Measurements from ENCODE around the gene SLC12A1. TPM values are rescaled to one million over a fixed set of nuclear protein-coding genes. Genes with fewer than 3 reads are reported as not detected.

Gene SLC12A1
- total and polyA plus RNA-seq, 2 experiments from 2014 or later: 0.57 to 0.59 TPM

DNA sequence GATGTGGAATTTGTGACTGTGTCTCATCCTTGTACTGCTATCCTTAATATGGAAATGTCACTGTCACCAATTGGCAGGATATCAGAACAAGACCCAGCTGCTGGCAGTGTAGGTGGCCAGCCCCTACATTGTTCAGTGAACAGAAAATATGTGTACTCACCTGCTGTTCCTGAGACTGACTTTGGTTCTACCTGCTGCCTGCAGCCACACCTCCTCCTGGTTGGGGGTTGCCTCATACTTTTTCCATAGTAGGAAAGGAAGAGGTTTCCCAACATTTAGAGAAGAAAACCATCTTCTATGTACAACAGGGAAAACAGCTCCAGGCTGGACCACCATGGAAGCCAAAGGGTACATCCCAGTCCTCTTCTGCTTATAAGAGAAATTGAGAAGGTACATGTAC, 35.9 kb downstream of the SLC12A1 start:
- Mint-ChIP-seq H3K9me3 (no peaks in the 10 kb centered on the region), H3K27ac (no peak overlapping the region), H3K36me3 (ENCODE audit: low read depth) (no peaks in the 10 kb centered on the region), H3K27me3 (ENCODE audit: insufficient read depth, low read depth, poor library complexity) (no peaks in the 10 kb centered on the region), H3K4me1 (no peaks in the 10 kb centered on the region), H3K4me3 (no peak overlapping the region)
- Histone ChIP-seq H3K9me2 (ENCODE audit: insufficient read depth) (no peaks in the 10 kb centered on the region), H3K27me3 (ENCODE audit: insufficient read depth) (no peaks in the 10 kb centered on the region), H3K4me3 (no peak overlapping the region), H4K20me1 (replicated peaks; ENCODE audit: insufficient read depth) (no peaks in the 10 kb centered on the region), H3K4me2 (no peak overlapping the region), H3K79me2 (replicated peaks; ENCODE audit: insufficient read depth) (no peaks in the 10 kb centered on the region), H2AFZ (peak overlapping the region; percentile 38; the same call in 1 of the 2 replicates), H3K27ac (ENCODE audit: low read depth) (no peak overlapping the region), H3F3A (replicated peaks; ENCODE audit: low read depth) (no peaks in the 10 kb centered on the region), H3K4me1 (ENCODE audit: insufficient read depth) (no peaks in the 10 kb centered on the region), H3K36me3 (ENCODE audit: insufficient read depth) (no peaks in the 10 kb centered on the region)
- TF ChIP-seq CREB1 (CRISPR knock-in tag; IDR thresholded peaks at IDR 0.05; ENCODE audit: low read depth) (no peak), ZNF114 (CRISPR knock-in tag; IDR thresholded peaks at IDR 0.05) (no peak), EZH2phosphoT487 (IDR thresholded peaks at IDR 0.05; ENCODE audit: unreplicated experiment) (no peak), POLR2AphosphoS5 (IDR thresholded peaks at IDR 0.05; ENCODE audit: low read depth) (no peak), EZH2 (IDR thresholded peaks at IDR 0.05; ENCODE audit: low read depth, unreplicated experiment) (no peak), ZNF331 (CRISPR knock-in tag; IDR thresholded peaks at IDR 0.05; ENCODE audit: low read depth) (no peak)
- TF ChIP-seq, protein P1, sequence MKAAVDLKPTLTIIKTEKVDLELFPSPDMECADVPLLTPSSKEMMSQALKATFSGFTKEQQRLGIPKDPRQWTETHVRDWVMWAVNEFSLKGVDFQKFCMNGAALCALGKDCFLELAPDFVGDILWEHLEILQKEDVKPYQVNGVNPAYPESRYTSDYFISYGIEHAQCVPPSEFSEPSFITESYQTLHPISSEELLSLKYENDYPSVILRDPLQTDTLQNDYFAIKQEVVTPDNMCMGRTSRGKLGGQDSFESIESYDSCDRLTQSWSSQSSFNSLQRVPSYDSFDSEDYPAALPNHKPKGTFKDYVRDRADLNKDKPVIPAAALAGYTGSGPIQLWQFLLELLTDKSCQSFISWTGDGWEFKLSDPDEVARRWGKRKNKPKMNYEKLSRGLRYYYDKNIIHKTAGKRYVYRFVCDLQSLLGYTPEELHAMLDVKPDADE (IDR thresholded peaks at IDR 0.05): no peak
- TF ChIP-seq, protein P2, sequence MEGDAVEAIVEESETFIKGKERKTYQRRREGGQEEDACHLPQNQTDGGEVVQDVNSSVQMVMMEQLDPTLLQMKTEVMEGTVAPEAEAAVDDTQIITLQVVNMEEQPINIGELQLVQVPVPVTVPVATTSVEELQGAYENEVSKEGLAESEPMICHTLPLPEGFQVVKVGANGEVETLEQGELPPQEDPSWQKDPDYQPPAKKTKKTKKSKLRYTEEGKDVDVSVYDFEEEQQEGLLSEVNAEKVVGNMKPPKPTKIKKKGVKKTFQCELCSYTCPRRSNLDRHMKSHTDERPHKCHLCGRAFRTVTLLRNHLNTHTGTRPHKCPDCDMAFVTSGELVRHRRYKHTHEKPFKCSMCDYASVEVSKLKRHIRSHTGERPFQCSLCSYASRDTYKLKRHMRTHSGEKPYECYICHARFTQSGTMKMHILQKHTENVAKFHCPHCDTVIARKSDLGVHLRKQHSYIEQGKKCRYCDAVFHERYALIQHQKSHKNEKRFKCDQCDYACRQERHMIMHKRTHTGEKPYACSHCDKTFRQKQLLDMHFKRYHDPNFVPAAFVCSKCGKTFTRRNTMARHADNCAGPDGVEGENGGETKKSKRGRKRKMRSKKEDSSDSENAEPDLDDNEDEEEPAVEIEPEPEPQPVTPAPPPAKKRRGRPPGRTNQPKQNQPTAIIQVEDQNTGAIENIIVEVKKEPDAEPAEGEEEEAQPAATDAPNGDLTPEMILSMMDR (conservative IDR thresholded peaks at IDR 0.05; ENCODE audit: low read depth in 2 of 2): no peak
- TF ChIP-seq, protein P3, sequence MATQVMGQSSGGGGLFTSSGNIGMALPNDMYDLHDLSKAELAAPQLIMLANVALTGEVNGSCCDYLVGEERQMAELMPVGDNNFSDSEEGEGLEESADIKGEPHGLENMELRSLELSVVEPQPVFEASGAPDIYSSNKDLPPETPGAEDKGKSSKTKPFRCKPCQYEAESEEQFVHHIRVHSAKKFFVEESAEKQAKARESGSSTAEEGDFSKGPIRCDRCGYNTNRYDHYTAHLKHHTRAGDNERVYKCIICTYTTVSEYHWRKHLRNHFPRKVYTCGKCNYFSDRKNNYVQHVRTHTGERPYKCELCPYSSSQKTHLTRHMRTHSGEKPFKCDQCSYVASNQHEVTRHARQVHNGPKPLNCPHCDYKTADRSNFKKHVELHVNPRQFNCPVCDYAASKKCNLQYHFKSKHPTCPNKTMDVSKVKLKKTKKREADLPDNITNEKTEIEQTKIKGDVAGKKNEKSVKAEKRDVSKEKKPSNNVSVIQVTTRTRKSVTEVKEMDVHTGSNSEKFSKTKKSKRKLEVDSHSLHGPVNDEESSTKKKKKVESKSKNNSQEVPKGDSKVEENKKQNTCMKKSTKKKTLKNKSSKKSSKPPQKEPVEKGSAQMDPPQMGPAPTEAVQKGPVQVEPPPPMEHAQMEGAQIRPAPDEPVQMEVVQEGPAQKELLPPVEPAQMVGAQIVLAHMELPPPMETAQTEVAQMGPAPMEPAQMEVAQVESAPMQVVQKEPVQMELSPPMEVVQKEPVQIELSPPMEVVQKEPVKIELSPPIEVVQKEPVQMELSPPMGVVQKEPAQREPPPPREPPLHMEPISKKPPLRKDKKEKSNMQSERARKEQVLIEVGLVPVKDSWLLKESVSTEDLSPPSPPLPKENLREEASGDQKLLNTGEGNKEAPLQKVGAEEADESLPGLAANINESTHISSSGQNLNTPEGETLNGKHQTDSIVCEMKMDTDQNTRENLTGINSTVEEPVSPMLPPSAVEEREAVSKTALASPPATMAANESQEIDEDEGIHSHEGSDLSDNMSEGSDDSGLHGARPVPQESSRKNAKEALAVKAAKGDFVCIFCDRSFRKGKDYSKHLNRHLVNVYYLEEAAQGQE (IDR thresholded peaks at IDR 0.05; ENCODE audit: unreplicated experiment): no peak
- TF ChIP-seq, protein P4, sequence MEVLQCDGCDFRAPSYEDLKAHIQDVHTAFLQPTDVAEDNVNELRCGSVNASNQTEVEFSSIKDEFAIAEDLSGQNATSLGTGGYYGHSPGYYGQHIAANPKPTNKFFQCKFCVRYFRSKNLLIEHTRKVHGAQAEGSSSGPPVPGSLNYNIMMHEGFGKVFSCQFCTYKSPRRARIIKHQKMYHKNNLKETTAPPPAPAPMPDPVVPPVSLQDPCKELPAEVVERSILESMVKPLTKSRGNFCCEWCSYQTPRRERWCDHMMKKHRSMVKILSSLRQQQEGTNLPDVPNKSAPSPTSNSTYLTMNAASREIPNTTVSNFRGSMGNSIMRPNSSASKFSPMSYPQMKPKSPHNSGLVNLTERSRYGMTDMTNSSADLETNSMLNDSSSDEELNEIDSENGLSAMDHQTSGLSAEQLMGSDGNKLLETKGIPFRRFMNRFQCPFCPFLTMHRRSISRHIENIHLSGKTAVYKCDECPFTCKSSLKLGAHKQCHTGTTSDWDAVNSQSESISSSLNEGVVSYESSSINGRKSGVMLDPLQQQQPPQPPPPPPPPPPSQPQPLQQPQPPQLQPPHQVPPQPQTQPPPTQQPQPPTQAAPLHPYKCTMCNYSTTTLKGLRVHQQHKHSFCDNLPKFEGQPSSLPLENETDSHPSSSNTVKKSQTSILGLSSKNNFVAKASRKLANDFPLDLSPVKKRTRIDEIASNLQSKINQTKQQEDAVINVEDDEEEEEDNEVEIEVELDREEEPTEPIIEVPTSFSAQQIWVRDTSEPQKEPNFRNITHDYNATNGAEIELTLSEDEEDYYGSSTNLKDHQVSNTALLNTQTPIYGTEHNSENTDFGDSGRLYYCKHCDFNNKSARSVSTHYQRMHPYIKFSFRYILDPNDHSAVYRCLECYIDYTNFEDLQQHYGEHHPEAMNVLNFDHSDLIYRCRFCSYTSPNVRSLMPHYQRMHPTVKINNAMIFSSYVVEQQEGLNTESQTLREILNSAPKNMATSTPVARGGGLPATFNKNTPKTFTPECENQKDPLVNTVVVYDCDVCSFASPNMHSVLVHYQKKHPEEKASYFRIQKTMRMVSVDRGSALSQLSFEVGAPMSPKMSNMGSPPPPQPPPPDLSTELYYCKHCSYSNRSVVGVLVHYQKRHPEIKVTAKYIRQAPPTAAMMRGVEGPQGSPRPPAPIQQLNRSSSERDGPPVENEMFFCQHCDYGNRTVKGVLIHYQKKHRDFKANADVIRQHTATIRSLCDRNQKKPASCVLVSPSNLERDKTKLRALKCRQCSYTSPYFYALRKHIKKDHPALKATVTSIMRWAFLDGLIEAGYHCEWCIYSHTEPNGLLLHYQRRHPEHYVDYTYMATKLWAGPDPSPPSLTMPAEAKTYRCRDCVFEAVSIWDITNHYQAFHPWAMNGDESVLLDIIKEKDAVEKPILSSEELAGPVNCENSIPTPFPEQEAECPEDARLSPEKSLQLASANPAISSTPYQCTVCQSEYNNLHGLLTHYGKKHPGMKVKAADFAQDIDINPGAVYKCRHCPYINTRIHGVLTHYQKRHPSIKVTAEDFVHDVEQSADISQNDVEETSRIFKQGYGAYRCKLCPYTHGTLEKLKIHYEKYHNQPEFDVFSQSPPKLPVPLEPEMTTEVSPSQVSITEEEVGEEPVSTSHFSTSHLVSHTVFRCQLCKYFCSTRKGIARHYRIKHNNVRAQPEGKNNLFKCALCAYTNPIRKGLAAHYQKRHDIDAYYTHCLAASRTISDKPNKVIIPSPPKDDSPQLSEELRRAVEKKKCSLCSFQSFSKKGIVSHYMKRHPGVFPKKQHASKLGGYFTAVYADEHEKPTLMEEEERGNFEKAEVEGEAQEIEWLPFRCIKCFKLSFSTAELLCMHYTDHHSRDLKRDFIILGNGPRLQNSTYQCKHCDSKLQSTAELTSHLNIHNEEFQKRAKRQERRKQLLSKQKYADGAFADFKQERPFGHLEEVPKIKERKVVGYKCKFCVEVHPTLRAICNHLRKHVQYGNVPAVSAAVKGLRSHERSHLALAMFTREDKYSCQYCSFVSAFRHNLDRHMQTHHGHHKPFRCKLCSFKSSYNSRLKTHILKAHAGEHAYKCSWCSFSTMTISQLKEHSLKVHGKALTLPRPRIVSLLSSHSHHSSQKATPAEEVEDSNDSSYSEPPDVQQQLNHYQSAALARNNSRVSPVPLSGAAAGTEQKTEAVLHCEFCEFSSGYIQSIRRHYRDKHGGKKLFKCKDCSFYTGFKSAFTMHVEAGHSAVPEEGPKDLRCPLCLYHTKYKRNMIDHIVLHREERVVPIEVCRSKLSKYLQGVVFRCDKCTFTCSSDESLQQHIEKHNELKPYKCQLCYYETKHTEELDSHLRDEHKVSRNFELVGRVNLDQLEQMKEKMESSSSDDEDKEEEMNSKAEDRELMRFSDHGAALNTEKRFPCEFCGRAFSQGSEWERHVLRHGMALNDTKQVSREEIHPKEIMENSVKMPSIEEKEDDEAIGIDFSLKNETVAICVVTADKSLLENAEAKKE (CRISPR knock-in tag; IDR thresholded peaks at IDR 0.05): no peak
- DNase-seq (ENCODE audit: low spot score): no peak
- ATAC-seq: no peak

Data from GM23338 (cell line).